T-helper 22 cell (primary cell): Measurements from ENCODE around the gene MACROD2.

Source experiments
- DNase-seq: peaks from one replicate; pipeline ENCODE4 v3.0.0-alpha.2; 2020; ENCODE audit warnings: low read depth

Gene MACROD2

GRCh38 chr20:15627501-15627903 is 1632.2 kb downstream of the MACROD2 start:
- no peak for DNase-seq

GRCh38 chr20:15628851-15629353 is 1633.6 kb downstream of the MACROD2 start:
- DNase-seq = no peak

- DNase-seq = no peak
Measured at GRCh38 chr20:15630360-15630759, 1635.0 kb downstream of the MACROD2 start.

GRCh38 chr20:15632680-15633079 is 1637.4 kb downstream of the MACROD2 start:
- no peak for DNase-seq

GRCh38 chr20:15634102-15634501 is 1638.8 kb downstream of the MACROD2 start:
- no peak for DNase-seq

- no peak for DNase-seq
Measured at GRCh38 chr20:15637546-15637945, 1642.2 kb downstream of the MACROD2 start.

GRCh38 chr20:15637950-15638754 is 1642.8 kb downstream of the MACROD2 start:
- no peak for DNase-seq

- no peak for DNase-seq
Measured at GRCh38 chr20:15638816-15639215, 1643.5 kb downstream of the MACROD2 start.

GRCh38 chr20:15639839-15640238 is 1644.5 kb downstream of the MACROD2 start:
- DNase-seq = no peak

GRCh38 chr20:15642109-15642508 is 1646.8 kb downstream of the MACROD2 start:
- DNase-seq = no peak

GRCh38 chr20:15642676-15643075 is 1647.4 kb downstream of the MACROD2 start:
- DNase-seq = no peak

- DNase-seq = no peak
Measured at GRCh38 chr20:15643713-15644112, 1648.4 kb downstream of the MACROD2 start.

- no peak for DNase-seq
Measured at GRCh38 chr20:15645816-15646215, 1650.5 kb downstream of the MACROD2 start.

GRCh38 chr20:15653396-15654207 is 1658.3 kb downstream of the MACROD2 start:
- DNase-seq = no peak

- no peak for DNase-seq
Measured at GRCh38 chr20:15654208-15654649, 1658.9 kb downstream of the MACROD2 start.

GRCh38 chr20:15655295-15655874 is 1660.1 kb downstream of the MACROD2 start:
- DNase-seq = no peak

- DNase-seq = no peak
Measured at GRCh38 chr20:15656124-15656523, 1660.8 kb downstream of the MACROD2 start.

- no peak for DNase-seq
Measured at GRCh38 chr20:15658295-15658694, 1663.0 kb downstream of the MACROD2 start.

- no peak for DNase-seq
Measured at GRCh38 chr20:15673206-15673605, 1677.9 kb downstream of the MACROD2 start.

- DNase-seq = no peak
Measured at GRCh38 chr20:15674253-15675060, 1679.1 kb downstream of the MACROD2 start.

- no peak for DNase-seq
Measured at GRCh38 chr20:15675061-15675514, 1679.8 kb downstream of the MACROD2 start.
